Suprapubic skin (tissue), 4 donors: Measurements from ENCODE around the gene CADM1. TPM values are rescaled to one million over a fixed set of nuclear protein-coding genes. Genes with fewer than 3 reads are reported as not detected.

Experiments
- DNase-seq, 2 donors: peaks; one replicate each; pipeline ENCODE4 v3.0.0-alpha.2; 2019; ENCODE audit warnings: low spot score in 2 of 2
- H3K27ac ChIP-seq: fragments of 200-600 bp; sonication (generic); one replicate; pipeline ENCODE4 v1.5.1; 2019
- H3K27me3 ChIP-seq: fragments of 200-600 bp; sonication (generic); one replicate; pipeline ENCODE4 v1.5.1; 2019
- H3K36me3 ChIP-seq: fragments of 200-600 bp; sonication (generic); one replicate; pipeline ENCODE4 v1.5.1; 2019
- H3K4me1 ChIP-seq: fragments of 200-600 bp; sonication (generic); one replicate; pipeline ENCODE4 v1.5.1; 2019
- H3K4me3 ChIP-seq: fragments of 200-600 bp; sonication (generic); one replicate; pipeline ENCODE4 v1.5.1; 2019; ENCODE audit warnings: mild to moderate bottlenecking
- H3K9me3 ChIP-seq: fragments of 200-600 bp; sonication (generic); one replicate; pipeline ENCODE4 v1.5.1; 2019
- EP300 ChIP-seq: sonication (generic); formaldehyde crosslinking; IDR thresholded peaks from one replicate; pipeline ENCODE4 v1.6.1; 2017; ENCODE audit warnings: antibody characterized with exemption
- POLR2A ChIP-seq, 2 donors: fragments of 450-650 bp; IDR thresholded peaks; one replicate each; pipeline ENCODE4 v1.6.1; 2017; ENCODE audit warnings: antibody characterized with exemption in 2 of 2, mild to moderate bottlenecking in 2 of 2, moderate library complexity in 2 of 2
- POLR2AphosphoS5 ChIP-seq, 3 donors: sonication (generic); formaldehyde crosslinking; IDR thresholded peaks; one replicate each; pipeline ENCODE4 v1.6.1; 2017; ENCODE audit warnings: antibody characterized with exemption in 3 of 3
- WGBS: methylation state at CpG from one replicate; pipeline ENCODE4 v1.1.5; 2018; 5-methylcytosine and 5-hydroxymethylcytosine counted together
- total RNA-seq, 4 donors: library from RNA; depleted of rRNA; stranded (reverse); fragments of >200 nt; gene quantifications; one replicate each; pipeline ENCODE4 v1.1.0, GENCODE V29; 2016
- TF ChIP-seq, protein P1 (sequence below), 2 donors: fragments of 200-600 bp in 1 of 2; fragments of 450-650 bp in 1 of 2; sonication (generic) in 1 of 2; IDR thresholded peaks; one replicate each; pipeline ENCODE4 v1.5.1; 2016 to 2019; ENCODE audit warnings: antibody characterized with exemption in 2 of 2, mild to moderate bottlenecking in 1 of 2, moderate library complexity in 1 of 2

CADM1 gene
- total RNA-seq, 4 donors from 2014 or later, result 13.3 to 26.2 (median 15.3) TPM

DNA sequence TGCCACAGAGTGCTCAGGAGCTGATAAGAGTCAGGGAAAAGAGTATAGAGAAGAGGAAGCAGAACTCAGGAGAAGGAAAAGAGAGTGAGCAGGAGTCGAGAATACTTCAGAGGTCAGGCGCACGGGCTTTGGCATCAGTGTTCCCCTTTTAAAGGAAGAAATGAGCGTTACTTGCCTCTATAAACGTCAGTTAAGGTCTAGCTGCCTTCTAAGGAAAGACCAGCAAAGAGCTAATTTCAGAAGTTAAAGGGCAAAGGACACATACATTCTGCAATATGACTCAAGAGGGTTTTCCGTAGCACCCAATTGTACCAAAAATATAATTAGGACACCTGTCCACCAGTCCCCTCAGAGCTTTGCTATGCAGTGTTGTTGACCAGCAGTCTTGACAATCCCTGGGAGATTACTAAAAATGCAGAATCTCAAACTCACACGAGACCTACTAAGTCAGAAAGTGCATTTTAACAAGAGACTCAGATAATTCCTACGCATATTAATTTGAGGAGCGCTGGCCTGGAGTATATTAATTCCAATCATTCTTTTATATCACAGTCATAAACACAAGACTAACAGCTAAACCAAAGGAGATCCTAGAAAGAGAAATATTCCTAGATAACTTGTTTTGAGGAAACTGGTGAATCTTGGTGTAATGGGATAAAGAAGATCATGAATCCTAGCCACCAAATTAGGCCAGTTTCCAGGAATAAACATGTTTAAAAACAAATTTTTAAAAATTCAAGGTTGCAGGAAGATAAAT, 249.0 kb downstream of the CADM1 start:
- Histone ChIP-seq H3K27ac (no peak overlapping the region), H3K36me3 (no peaks in the 10 kb centered on the region), H3K4me1 (no peaks in the 10 kb centered on the region), H3K4me3 (no peak overlapping the region), H3K9me3 (no peaks in the 10 kb centered on the region), H3K27me3 (no peaks in the 10 kb centered on the region)
- TF ChIP-seq POLR2AphosphoS5 (IDR thresholded peaks at IDR 0.05) (no peak), POLR2A (IDR thresholded peaks at IDR 0.05) (no peak), EP300 (no peak)
- TF ChIP-seq, protein P1, sequence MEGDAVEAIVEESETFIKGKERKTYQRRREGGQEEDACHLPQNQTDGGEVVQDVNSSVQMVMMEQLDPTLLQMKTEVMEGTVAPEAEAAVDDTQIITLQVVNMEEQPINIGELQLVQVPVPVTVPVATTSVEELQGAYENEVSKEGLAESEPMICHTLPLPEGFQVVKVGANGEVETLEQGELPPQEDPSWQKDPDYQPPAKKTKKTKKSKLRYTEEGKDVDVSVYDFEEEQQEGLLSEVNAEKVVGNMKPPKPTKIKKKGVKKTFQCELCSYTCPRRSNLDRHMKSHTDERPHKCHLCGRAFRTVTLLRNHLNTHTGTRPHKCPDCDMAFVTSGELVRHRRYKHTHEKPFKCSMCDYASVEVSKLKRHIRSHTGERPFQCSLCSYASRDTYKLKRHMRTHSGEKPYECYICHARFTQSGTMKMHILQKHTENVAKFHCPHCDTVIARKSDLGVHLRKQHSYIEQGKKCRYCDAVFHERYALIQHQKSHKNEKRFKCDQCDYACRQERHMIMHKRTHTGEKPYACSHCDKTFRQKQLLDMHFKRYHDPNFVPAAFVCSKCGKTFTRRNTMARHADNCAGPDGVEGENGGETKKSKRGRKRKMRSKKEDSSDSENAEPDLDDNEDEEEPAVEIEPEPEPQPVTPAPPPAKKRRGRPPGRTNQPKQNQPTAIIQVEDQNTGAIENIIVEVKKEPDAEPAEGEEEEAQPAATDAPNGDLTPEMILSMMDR (IDR thresholded peaks at IDR 0.05), result no peak
- no peak for DNase-seq
- 75% methylated on average over 9 of the region's 9 CpGs for WGBS

DNA sequence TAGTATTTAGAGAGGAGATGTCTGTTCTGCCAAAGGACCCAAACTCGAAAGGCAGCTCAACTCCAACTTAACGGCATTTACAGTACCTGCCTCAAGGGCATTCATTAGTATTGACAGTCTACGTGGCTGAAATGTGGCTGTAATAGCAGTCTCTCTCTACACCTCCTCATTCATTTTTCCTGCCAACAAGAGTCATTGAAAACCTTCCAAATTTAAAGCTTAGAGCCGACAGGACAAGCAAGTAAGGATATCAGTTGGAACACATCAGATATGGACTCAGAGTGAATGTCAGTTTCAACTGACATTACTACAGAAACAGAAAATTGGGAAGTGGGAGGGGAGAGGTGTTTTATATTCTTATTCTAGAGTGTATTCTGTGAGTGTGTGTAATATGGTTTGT, 253.1 kb downstream of the CADM1 start:
- Histone ChIP-seq H3K36me3 (no peaks in the 10 kb centered on the region), H3K27ac (no peak overlapping the region), H3K4me1 (no peaks in the 10 kb centered on the region), H3K9me3 (no peaks in the 10 kb centered on the region), H3K4me3 (no peak overlapping the region), H3K27me3 (no peaks in the 10 kb centered on the region)
- TF ChIP-seq POLR2AphosphoS5 (IDR thresholded peaks at IDR 0.05) (no peak), EP300 (no peak), POLR2A (IDR thresholded peaks at IDR 0.05) (no peak)
- TF ChIP-seq, protein P1 (IDR thresholded peaks at IDR 0.05), result no peak
- WGBS, result 30% methylated on average over 4 of the region's 4 CpGs
- DNase-seq, result no peak

DNA sequence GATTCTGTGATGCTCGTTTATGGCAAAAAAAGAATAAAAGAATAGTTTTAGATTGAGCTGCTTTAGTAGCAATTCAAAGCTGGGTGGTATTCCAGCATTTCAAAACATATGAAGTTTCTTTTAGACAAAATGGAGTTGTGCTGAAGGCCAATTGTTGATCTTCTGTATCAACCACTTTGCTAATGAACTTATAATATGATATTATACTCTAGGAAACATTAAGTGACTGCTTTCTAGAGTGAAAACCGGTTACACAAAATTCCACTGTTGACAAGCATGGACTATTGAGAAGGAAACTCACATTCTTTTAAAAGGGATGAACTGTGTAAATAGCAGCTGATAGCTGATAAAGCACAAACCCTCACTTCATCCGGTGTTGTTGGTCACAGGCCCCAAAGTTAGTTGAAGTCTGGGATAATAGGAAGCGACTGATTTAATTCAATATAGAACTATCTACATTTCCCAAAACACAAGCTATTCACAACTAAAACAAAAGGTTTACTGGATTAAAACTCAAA, 255.1 kb downstream of the CADM1 start:
- Histone ChIP-seq H3K4me3 (no peak overlapping the region), H3K9me3 (no peaks in the 10 kb centered on the region), H3K36me3 (no peaks in the 10 kb centered on the region), H3K27ac (no peak overlapping the region), H3K27me3 (no peaks in the 10 kb centered on the region), H3K4me1 (no peaks in the 10 kb centered on the region)
- DNase-seq, result no peak
- WGBS, result 65% methylated on average over 4 of the region's 4 CpGs
- TF ChIP-seq, protein P1 (IDR thresholded peaks at IDR 0.05), result no peak
- TF ChIP-seq EP300 (no peak), POLR2AphosphoS5 (IDR thresholded peaks at IDR 0.05) (no peak), POLR2A (IDR thresholded peaks at IDR 0.05) (no peak)

DNA sequence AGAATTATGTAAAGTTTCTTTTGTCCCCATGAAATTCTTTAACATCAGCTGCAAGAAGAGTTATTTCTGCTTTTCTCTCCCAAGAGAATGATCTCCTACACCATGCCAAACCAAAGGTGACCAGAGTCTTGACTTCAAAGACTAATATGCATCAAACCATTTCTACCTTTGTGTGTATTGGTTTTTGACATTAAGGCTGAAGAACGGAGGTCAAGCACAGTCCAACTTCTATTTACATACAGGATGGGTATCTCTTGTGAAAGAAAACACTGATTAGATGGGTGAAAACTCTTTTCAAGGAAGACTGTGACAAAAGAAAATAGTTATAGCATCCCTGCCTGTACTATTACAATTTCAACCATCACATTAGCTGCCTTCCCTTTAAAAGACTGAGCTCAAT, 256.3 kb downstream of the CADM1 start:
- DNase-seq, result no peak
- WGBS, result 97% methylated on average over 1 of the region's 1 CpG
- no peak for TF ChIP-seq EP300
- TF ChIP-seq, protein P1 (IDR thresholded peaks at IDR 0.05), result no peak
- no peak for TF ChIP-seq POLR2A (IDR thresholded peaks at IDR 0.05)
- TF ChIP-seq POLR2AphosphoS5 (IDR thresholded peaks at IDR 0.05), result no peak
- H3K36me3 ChIP-seq, result no peaks in the 10 kb centered on the region
- no peaks in the 10 kb centered on the region for H3K4me1 ChIP-seq
- H3K27ac ChIP-seq, result no peak overlapping the region
- H3K4me3 ChIP-seq, result no peak overlapping the region
- H3K9me3 ChIP-seq, result no peaks in the 10 kb centered on the region
- no peaks in the 10 kb centered on the region for H3K27me3 ChIP-seq

DNA sequence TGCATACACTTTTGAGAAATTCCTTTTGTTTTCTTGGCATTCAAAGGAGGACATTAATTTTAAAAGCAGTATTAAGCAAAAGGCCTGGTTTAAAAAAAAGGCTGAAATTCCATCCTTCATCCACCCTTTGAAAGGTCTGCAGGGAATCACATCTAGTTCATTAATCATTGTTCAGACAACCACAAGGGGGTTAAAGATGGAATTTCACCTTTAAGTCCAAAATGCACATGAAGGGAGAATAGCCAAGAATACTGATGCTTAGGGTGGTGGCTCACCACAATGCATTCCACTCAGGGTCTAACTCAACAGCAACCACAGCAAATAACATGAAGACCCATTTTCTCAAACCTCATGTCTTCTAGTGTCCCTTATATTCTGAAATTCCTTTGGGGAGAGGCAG, 256.9 kb downstream of the CADM1 start:
- H3K9me3 ChIP-seq, result no peaks in the 10 kb centered on the region
- TF ChIP-seq EP300, result no peak
- no peaks in the 10 kb centered on the region for H3K27me3 ChIP-seq
- no peaks in the 10 kb centered on the region for H3K36me3 ChIP-seq
- no peaks in the 10 kb centered on the region for H3K4me1 ChIP-seq
- DNase-seq, result no peak
- H3K27ac ChIP-seq, result no peak overlapping the region
- H3K4me3 ChIP-seq, result no peak overlapping the region
